ENCODE measurements around the gene MATN1.

Gene MATN1

GRCh38 chr1:30718091-30718635 is 5.2 kb downstream of the MATN1 start:
- TF ChIP-seq CTCF (IDR thresholded peaks at IDR 0.05): no peak
- no peak for TF ChIP-seq ZFX (IDR thresholded peaks at IDR 0.05; ENCODE audit: borderline replicate concordance)
- H3K27ac ChIP-seq: peak overlapping the region; percentile 86

DNA sequence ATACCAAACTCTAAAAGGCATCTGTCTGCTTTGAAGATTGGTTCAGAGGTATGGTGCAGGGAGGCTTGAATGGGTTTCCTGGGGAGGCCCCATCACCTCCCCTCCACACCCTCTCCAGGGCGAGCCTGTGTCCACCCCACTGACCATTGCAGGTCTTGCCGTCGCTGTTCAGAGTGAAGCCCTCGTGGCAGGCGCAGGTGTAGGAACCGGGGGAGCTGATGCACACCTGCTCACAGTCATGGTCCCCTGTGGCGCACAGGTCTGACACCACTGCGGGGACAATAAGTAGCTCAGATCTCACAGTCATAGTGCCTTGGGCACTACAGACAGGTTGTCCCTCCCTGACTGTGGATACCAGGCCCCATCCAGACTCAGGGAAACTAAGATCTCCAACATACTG is 6.7 kb downstream of the MATN1 start:
- no peak overlapping the region for H3K27ac ChIP-seq
- TF ChIP-seq ZFX (IDR thresholded peaks at IDR 0.05; ENCODE audit: borderline replicate concordance): no peak
- no peak for TF ChIP-seq CTCF (IDR thresholded peaks at IDR 0.05)

DNA sequence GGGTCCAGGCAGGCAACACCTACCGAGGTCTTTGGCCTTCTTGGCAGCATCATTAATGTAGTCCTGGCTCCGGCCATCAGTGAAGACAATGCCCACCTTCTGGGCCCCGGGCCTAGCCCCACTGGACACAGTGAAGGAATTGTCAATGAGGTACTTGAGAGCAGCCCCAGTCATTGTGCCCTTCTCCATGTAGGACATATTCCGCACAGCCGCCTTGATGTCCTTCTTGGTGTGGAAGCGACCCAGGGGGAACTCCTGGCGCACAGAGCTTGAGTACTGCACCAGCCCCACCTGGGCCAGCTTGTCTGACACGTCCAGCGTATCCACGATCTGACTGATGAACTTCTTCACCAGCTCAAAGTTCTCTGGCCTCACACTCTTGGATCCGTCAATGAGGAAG is 7.5 kb downstream of the MATN1 start:
- TF ChIP-seq ZFX (IDR thresholded peaks at IDR 0.05; ENCODE audit: borderline replicate concordance): no peak
- TF ChIP-seq CTCF (IDR thresholded peaks at IDR 0.05): no peak
- no peak overlapping the region for H3K27ac ChIP-seq

GRCh38 chr1:30715216-30715615 is 8.2 kb downstream of the MATN1 start:
- TF ChIP-seq ZFX (IDR thresholded peaks at IDR 0.05; ENCODE audit: borderline replicate concordance) (no peak), CTCF (IDR thresholded peaks at IDR 0.05) (peak; percentile 47)
- H3K27ac ChIP-seq: no peak overlapping the region

DNA sequence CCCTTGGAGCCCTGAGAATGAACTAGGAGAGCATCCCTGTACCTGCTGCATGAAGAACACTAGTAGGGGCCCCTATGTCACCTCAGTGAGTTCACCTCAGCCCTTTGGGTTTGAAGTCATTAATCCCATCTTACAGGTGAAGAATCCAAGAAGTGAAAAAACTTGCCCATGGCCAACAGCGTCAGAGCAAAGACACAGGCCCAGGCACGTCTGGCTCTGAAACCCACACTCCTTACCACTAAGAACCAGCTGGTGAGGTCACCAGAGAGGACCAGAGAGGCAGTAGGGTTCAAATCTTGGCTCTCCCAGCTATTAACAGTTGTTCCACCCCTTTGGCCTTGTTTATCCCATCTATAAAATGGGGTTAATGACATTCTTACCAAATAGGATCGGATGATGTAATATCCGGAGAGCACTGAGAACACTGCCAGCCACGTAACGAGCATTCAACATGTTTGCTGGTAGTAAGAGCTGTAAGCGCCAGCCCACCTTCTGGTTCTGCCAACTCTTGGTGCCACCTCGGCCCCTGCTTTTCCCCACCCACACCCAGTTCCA is 8.8 kb downstream of the MATN1 start:
- no peak overlapping the region for H3K27ac ChIP-seq
- no peak for TF ChIP-seq ZFX (IDR thresholded peaks at IDR 0.05; ENCODE audit: borderline replicate concordance)
- TF ChIP-seq CTCF (IDR thresholded peaks at IDR 0.05): no peak

GRCh38 chr1:30714025-30714424 is 9.4 kb downstream of the MATN1 start:
- TF ChIP-seq ZFX (IDR thresholded peaks at IDR 0.05; ENCODE audit: borderline replicate concordance): no peak
- TF ChIP-seq CTCF (IDR thresholded peaks at IDR 0.05): no peak
- no peak overlapping the region for H3K27ac ChIP-seq

- no peak overlapping the region for H3K27ac ChIP-seq
Measured at GRCh38 chr1:30713311-30713710, 10.1 kb downstream of the MATN1 start.

More at GRCh38 chr1:30713311-30713710, 10.1 kb downstream of the MATN1 start:
- no peak for TF ChIP-seq ZFX (IDR thresholded peaks at IDR 0.05; ENCODE audit: borderline replicate concordance)
- no peak for TF ChIP-seq CTCF (IDR thresholded peaks at IDR 0.05)

Measured in 22Rv1 (cell line).